ENCODE measurements around the gene CHST3.

GRCh38 chr10:72020914-72021809, 57.0 kb downstream of the CHST3 start:
- TF ChIP-seq YY1 (IDR thresholded peaks at IDR 0.05; ENCODE audit: insufficient read depth, insufficient read length), result no peak
- TF ChIP-seq ZNF274 (IDR thresholded peaks at IDR 0.05; ENCODE audit: low read depth, low read length), result no peak
- no peak for TF ChIP-seq SUZ12 (IDR thresholded peaks at IDR 0.05; ENCODE audit: extremely low read depth, insufficient read depth, insufficient read length)
